ENCODE results near the gene INSM2. TPM values are rescaled to one million over a fixed set of nuclear protein-coding genes. Genes with fewer than 3 reads are reported as not detected.
A peak's percentile ranks its signal among the peaks of the same experiment; 100 is the strongest.

Gene INSM2
- total RNA-seq, 1 experiment from 2014 or later = not detected

GRCh38 chr14:35532783-35533356 is 1.1 kb upstream of the INSM2 start:
- peak overlapping the region; percentile 61; the same call in 1 of the 2 replicates for H3K4me3 ChIP-seq (ENCODE audit: insufficient read depth, low read depth, low read length)
- no peaks in the 10 kb centered on the region for H3K36me3 ChIP-seq (replicated peaks; ENCODE audit: control insufficient read depth, insufficient read depth, low read length)
- peaks cover 74% of the 10 kb centered on the region for H3K27me3 ChIP-seq (ENCODE audit: control insufficient read depth, insufficient read depth, low read length)
- DNase-seq = no peak

- Histone ChIP-seq H3K27me3 (ENCODE audit: control insufficient read depth, insufficient read depth, low read length) (peaks cover 71% of the 10 kb centered on the region), H3K36me3 (replicated peaks; ENCODE audit: control insufficient read depth, insufficient read depth, low read length) (no peaks in the 10 kb centered on the region), H3K4me3 (ENCODE audit: insufficient read depth, low read depth, low read length) (peak overlapping the region; percentile 61)
- no peak for DNase-seq
Measured at GRCh38 chr14:35534208-35534872, 376 bp downstream of the INSM2 start.

GRCh38 chr14:35534873-35535482 is 1.0 kb downstream of the INSM2 start:
- peaks cover 67% of the 10 kb centered on the region for H3K27me3 ChIP-seq (ENCODE audit: control insufficient read depth, insufficient read depth, low read length)

GRCh38 chr14:35535483-35536112 is 1.6 kb downstream of the INSM2 start:
- Histone ChIP-seq H3K36me3 (replicated peaks; ENCODE audit: control insufficient read depth, insufficient read depth, low read length) (no peaks in the 10 kb centered on the region), H3K27me3 (ENCODE audit: control insufficient read depth, insufficient read depth, low read length) (peaks cover 63% of the 10 kb centered on the region), H3K4me3 (ENCODE audit: insufficient read depth, low read depth, low read length) (peak overlapping the region; percentile 28; the same call in 1 of the 2 replicates)
- DNase-seq = peak; percentile 67

More at GRCh38 chr14:35534873-35535482, 1.0 kb downstream of the INSM2 start:
- Histone ChIP-seq H3K4me3 (ENCODE audit: insufficient read depth, low read depth, low read length) (peak overlapping the region; percentile 28; the same call in 1 of the 2 replicates), H3K36me3 (replicated peaks; ENCODE audit: control insufficient read depth, insufficient read depth, low read length) (no peaks in the 10 kb centered on the region)
- DNase-seq = peak; percentile 87

GRCh38 chr14:35539969-35540368 is 6.0 kb downstream of the INSM2 start:
- peaks cover 22% of the 10 kb centered on the region for H3K27me3 ChIP-seq (ENCODE audit: control insufficient read depth, insufficient read depth, low read length)
- no peak for DNase-seq
- H3K4me3 ChIP-seq (ENCODE audit: insufficient read depth, low read depth, low read length) = no peak overlapping the region
- no peaks in the 10 kb centered on the region for H3K36me3 ChIP-seq (replicated peaks; ENCODE audit: control insufficient read depth, insufficient read depth, low read length)

- H3K4me3 ChIP-seq (ENCODE audit: insufficient read depth, low read depth, low read length) = no peak overlapping the region
- DNase-seq = no peak
- no peaks in the 10 kb centered on the region for H3K27me3 ChIP-seq (ENCODE audit: control insufficient read depth, insufficient read depth, low read length)
- no peaks in the 10 kb centered on the region for H3K36me3 ChIP-seq (replicated peaks; ENCODE audit: control insufficient read depth, insufficient read depth, low read length)
Measured at GRCh38 chr14:35543006-35543405, 9.0 kb downstream of the INSM2 start.

GRCh38 chr14:35549551-35549950 is 15.6 kb downstream of the INSM2 start:
- DNase-seq = no peak
- Histone ChIP-seq H3K36me3 (replicated peaks; ENCODE audit: control insufficient read depth, insufficient read depth, low read length) (no peaks in the 10 kb centered on the region), H3K27me3 (ENCODE audit: control insufficient read depth, insufficient read depth, low read length) (no peaks in the 10 kb centered on the region), H3K4me3 (ENCODE audit: insufficient read depth, low read depth, low read length) (no peak overlapping the region)

GRCh38 chr14:35551081-35551480 is 17.1 kb downstream of the INSM2 start:
- Histone ChIP-seq H3K27me3 (ENCODE audit: control insufficient read depth, insufficient read depth, low read length) (no peaks in the 10 kb centered on the region), H3K36me3 (replicated peaks; ENCODE audit: control insufficient read depth, insufficient read depth, low read length) (no peaks in the 10 kb centered on the region), H3K4me3 (ENCODE audit: insufficient read depth, low read depth, low read length) (no peak overlapping the region)
- no peak for DNase-seq

- no peaks in the 10 kb centered on the region for H3K27me3 ChIP-seq (ENCODE audit: control insufficient read depth, insufficient read depth, low read length)
- DNase-seq = no peak
- no peaks in the 10 kb centered on the region for H3K36me3 ChIP-seq (replicated peaks; ENCODE audit: control insufficient read depth, insufficient read depth, low read length)
- H3K4me3 ChIP-seq (ENCODE audit: insufficient read depth, low read depth, low read length) = no peak overlapping the region
Measured at GRCh38 chr14:35553808-35554207, 19.8 kb downstream of the INSM2 start.

GRCh38 chr14:35556548-35556947 is 22.6 kb downstream of the INSM2 start:
- no peak for DNase-seq
- H3K36me3 ChIP-seq (replicated peaks; ENCODE audit: control insufficient read depth, insufficient read depth, low read length) = no peaks in the 10 kb centered on the region
- H3K27me3 ChIP-seq (ENCODE audit: control insufficient read depth, insufficient read depth, low read length) = no peaks in the 10 kb centered on the region
- no peak overlapping the region for H3K4me3 ChIP-seq (ENCODE audit: insufficient read depth, low read depth, low read length)

- DNase-seq = no peak
- Histone ChIP-seq H3K36me3 (replicated peaks; ENCODE audit: control insufficient read depth, insufficient read depth, low read length) (no peaks in the 10 kb centered on the region), H3K4me3 (ENCODE audit: insufficient read depth, low read depth, low read length) (no peak overlapping the region), H3K27me3 (ENCODE audit: control insufficient read depth, insufficient read depth, low read length) (no peaks in the 10 kb centered on the region)
Measured at GRCh38 chr14:35557221-35557747, 23.3 kb downstream of the INSM2 start.

GRCh38 chr14:35558680-35559079 is 24.7 kb downstream of the INSM2 start:
- H3K36me3 ChIP-seq (replicated peaks; ENCODE audit: control insufficient read depth, insufficient read depth, low read length) = no peaks in the 10 kb centered on the region
- H3K4me3 ChIP-seq (ENCODE audit: insufficient read depth, low read depth, low read length) = no peak overlapping the region
- H3K27me3 ChIP-seq (ENCODE audit: control insufficient read depth, insufficient read depth, low read length) = no peaks in the 10 kb centered on the region
- DNase-seq = peak; percentile 39

- Histone ChIP-seq H3K36me3 (replicated peaks; ENCODE audit: control insufficient read depth, insufficient read depth, low read length) (no peaks in the 10 kb centered on the region), H3K27me3 (ENCODE audit: control insufficient read depth, insufficient read depth, low read length) (no peaks in the 10 kb centered on the region), H3K4me3 (ENCODE audit: insufficient read depth, low read depth, low read length) (no peak overlapping the region)
- DNase-seq = no peak
Measured at GRCh38 chr14:35565871-35566464, 32.0 kb downstream of the INSM2 start.

GRCh38 chr14:35571598-35571997 is 37.6 kb downstream of the INSM2 start:
- Histone ChIP-seq H3K36me3 (replicated peaks; ENCODE audit: control insufficient read depth, insufficient read depth, low read length) (no peaks in the 10 kb centered on the region), H3K27me3 (ENCODE audit: control insufficient read depth, insufficient read depth, low read length) (no peaks in the 10 kb centered on the region), H3K4me3 (ENCODE audit: insufficient read depth, low read depth, low read length) (no peak overlapping the region)
- DNase-seq = no peak

Data from H7 (cell line).